ENCODE measurements around the gene ENO2. TPM values are rescaled to one million over a fixed set of nuclear protein-coding genes. Genes with fewer than 3 reads are reported as not detected.
A peak's percentile ranks its signal among the peaks of the same experiment; 100 is the strongest.

The ENO2 gene

GRCh38 chr12:6970096-6970527, 55.7 kb downstream of the ENO2 start:
- Histone ChIP-seq H3K23ac (ENCODE audit: low read length) (no peak overlapping the region), H2AK5ac (ENCODE audit: low read length) (no peak overlapping the region), H3K4me1 (ENCODE audit: control insufficient read depth, low read depth, low read length) (peaks cover 2% of the 10 kb centered on the region), H3K56ac (ENCODE audit: low read length) (peak overlapping the region; percentile 98), H3K36me3 (ENCODE audit: control insufficient read depth, insufficient read depth, low read length) (peaks cover 18% of the 10 kb centered on the region), H3K79me1 (ENCODE audit: low read length) (peaks cover 27% of the 10 kb centered on the region), H2BK120ac (ENCODE audit: low read depth, low read length) (no peak overlapping the region), H3K4me2 (ENCODE audit: low read length) (peak overlapping the region; percentile 97), H2BK15ac (replicated peaks; ENCODE audit: low read depth) (no peak overlapping the region), H3K79me2 (ENCODE audit: control insufficient read depth, insufficient read depth, low read length) (peaks cover 36% of the 10 kb centered on the region), H4K5ac (ENCODE audit: low read length) (no peak overlapping the region), H2BK5ac (ENCODE audit: low read length) (no peak overlapping the region), H3K18ac (ENCODE audit: low read length) (peak overlapping the region; percentile 24), H4K8ac (ENCODE audit: low read depth, low read length) (no peak overlapping the region), H3K9ac (ENCODE audit: low read length) (peak overlapping the region; percentile 91), H3K27ac (ENCODE audit: low read depth, low read length) (peak overlapping the region; percentile 28), H3K4ac (ENCODE audit: low read depth, low read length) (peak overlapping the region; percentile 83), H3K27me3 (ENCODE audit: insufficient read depth, low read length, poor library complexity) (no peaks in the 10 kb centered on the region), H3K4me3 (ENCODE audit: low read length) (peak overlapping the region; percentile 71)
- no CpG with 5 or more reads among the region's 31 CpGs for WGBS (ENCODE audit: extremely low coverage, insufficient coverage, low lambda C conversion rate)
- peak; percentile 37 for DNase-seq

Small RNA genes within 50 kb of the gene (small RNA-seq; reads per million reads assigned to genes)
- gene MIR141 (ENCODE audit: insufficient read depth) (1,933 reads per million, percentile 99 among the genes with 10 or more reads in this experiment), gene MIR200C (ENCODE audit: insufficient read depth) (640 reads per million, percentile 98 among the genes with 10 or more reads in this experiment), gene RNU7-1 (ENCODE audit: insufficient read depth) (not detected), gene SCARNA12 (ENCODE audit: insufficient read depth) (22.4 reads per million, percentile 92 among the genes with 10 or more reads in this experiment)
